Liver (tissue), 9 donors: Measurements from ENCODE around the gene SAMD14. TPM values are rescaled to one million over a fixed set of nuclear protein-coding genes. Genes with fewer than 3 reads are reported as not detected.

ENCODE experiments used
- DNase-seq: peaks from one replicate; pipeline ENCODE4 v3.0.0-alpha.2; 2017; ENCODE audit warnings: low spot score
- H3K27ac ChIP-seq, 2 donors: one replicate each; pipeline ENCODE4 v1.7.0; 2013; ENCODE audit warnings: inconsistent platforms in 2 of 2, low read length in 2 of 2, control low read depth in 1 of 2, low read depth in 1 of 2, mild to moderate bottlenecking in 1 of 2
- H3K27me3 ChIP-seq, 4 donors: one replicate each; pipeline versions ENCODE4 v1.6.1 to v1.7.0; 2013; ENCODE audit warnings: low read length in 3 of 4, inconsistent platforms in 1 of 4, mild to moderate bottlenecking in 1 of 4, moderate library complexity in 1 of 4; ENCODE audit not compliant: control insufficient read depth in 4 of 4, insufficient read depth in 4 of 4
- H3K36me3 ChIP-seq, 4 donors: one replicate each; pipeline versions ENCODE4 v1.6.1 to v1.7.0; 2013; ENCODE audit warnings: low read length in 3 of 4, mild to moderate bottlenecking in 3 of 4, low read depth in 1 of 4, moderate library complexity in 1 of 4; ENCODE audit not compliant: control insufficient read depth in 4 of 4, insufficient read depth in 3 of 4
- H3K4me1 ChIP-seq, 4 donors: one replicate each; pipeline versions ENCODE4 v1.6.1 to v1.7.0; 2013; ENCODE audit warnings: low read length in 3 of 4, mild to moderate bottlenecking in 3 of 4, moderate library complexity in 1 of 4; ENCODE audit not compliant: control insufficient read depth in 4 of 4, insufficient read depth in 4 of 4
- H3K4me3 ChIP-seq, 3 donors: one replicate each; pipeline versions ENCODE4 v1.6.1 to v1.7.0; 2013; ENCODE audit warnings: low read length in 3 of 3, control low read depth in 1 of 3, low read depth in 1 of 3, mild to moderate bottlenecking in 1 of 3
- H3K9ac ChIP-seq, 2 donors: one replicate each; pipeline ENCODE4 v1.7.0; 2013; ENCODE audit warnings: low read length in 2 of 2, mild to moderate bottlenecking in 2 of 2, moderate library complexity in 2 of 2, control low read depth in 1 of 2, low read depth in 1 of 2
- H3K9me3 ChIP-seq, 4 donors: one replicate each; pipeline versions ENCODE4 v1.6.1 to v1.7.0; 2013; ENCODE audit warnings: low read length in 3 of 4; ENCODE audit not compliant: control insufficient read depth in 4 of 4
- ATF3 ChIP-seq: IDR thresholded peaks from 2 replicates; pipeline ENCODE4 v1.6.1; 2016; ENCODE audit warnings: antibody characterized with exemption
- CTCF ChIP-seq: fragments of 150-350 bp; IDR thresholded peaks from 2 replicates; pipeline ENCODE4 v1.5.1; 2017; ENCODE audit warnings: improper control_type of control experiment, low read depth, low read length; ENCODE audit not compliant: missing input control
- EGR1 ChIP-seq, 2 donors: IDR thresholded peaks; 2 replicates each; pipeline ENCODE4 v1.6.1; 2016 to 2018; ENCODE audit warnings: antibody characterized with exemption in 2 of 2, low read depth in 2 of 2
- FOXA1 ChIP-seq: IDR thresholded peaks from 2 replicates; pipeline ENCODE4 v1.6.1; 2016; ENCODE audit warnings: antibody characterized with exemption
- FOXA2 ChIP-seq: IDR thresholded peaks from 2 replicates; pipeline ENCODE4 v1.6.1; 2016; ENCODE audit warnings: antibody characterized with exemption
- GABPA ChIP-seq, 2 donors: IDR thresholded peaks in 1 of 2; conservative IDR thresholded peaks in 1 of 2; 2 replicates each; pipeline ENCODE4 v1.6.1; 2016; ENCODE audit warnings: antibody characterized with exemption in 2 of 2, mild to moderate bottlenecking in 1 of 2, moderate library complexity in 1 of 2
- HNF4A ChIP-seq, 2 donors: conservative IDR thresholded peaks; 2 replicates each; pipeline ENCODE4 v1.6.1; 2016; ENCODE audit warnings: antibody characterized with exemption in 2 of 2, mild to moderate bottlenecking in 2 of 2
- HNF4G ChIP-seq: IDR thresholded peaks from 2 replicates; pipeline ENCODE4 v1.6.1; 2016; ENCODE audit warnings: antibody characterized with exemption
- JUND ChIP-seq, 2 donors: IDR thresholded peaks; 2 replicates each; pipeline ENCODE4 v1.6.1; 2016; ENCODE audit warnings: antibody characterized with exemption in 2 of 2
- SP1 ChIP-seq: IDR thresholded peaks from 2 replicates; pipeline ENCODE4 v1.6.1; 2018; ENCODE audit warnings: antibody characterized with exemption, mild to moderate bottlenecking
- YY1 ChIP-seq: IDR thresholded peaks from 2 replicates; pipeline ENCODE4 v1.6.1; 2016; ENCODE audit warnings: antibody characterized with exemption, mild to moderate bottlenecking
- WGBS: extraction: QIAGEN DNeasy Blood & Tissue Kit; methylation state at CpG from one replicate; pipeline ENCODE4 v1.1.7; 2013; 5-methylcytosine and 5-hydroxymethylcytosine counted together
- polyA plus RNA-seq, 2 donors: library from polyadenylated mRNA; stranded (reverse) in 1 of 2; unstranded in 1 of 2; fragments of 200-250 nt in 1 of 2; fragments of >200 nt in 1 of 2; fragmentation: Nextera tagmentation in 1 of 2; extraction: Ambion mirVana in 1 of 2; gene quantifications; one replicate each; pipeline versions ENCODE4 v1.2.1 to v1.2.3, GENCODE V29; 2013 to 2015
- total RNA-seq, 2 donors: library from RNA; depleted of rRNA; stranded (reverse); fragments of >200 nt; gene quantifications; one replicate each; pipeline ENCODE4 v1.2.3, GENCODE V29; 2014
- TF ChIP-seq, protein P1 (sequence below): IDR thresholded peaks from 2 replicates; pipeline ENCODE4 v1.6.1; 2016; ENCODE audit warnings: antibody characterized with exemption
- TF ChIP-seq, protein P2 (sequence below): IDR thresholded peaks from 2 replicates; pipeline ENCODE4 v1.6.1; 2016; ENCODE audit warnings: antibody characterized with exemption
- donor health status: healthy.
- donor health status: healthy.
- donor health status: healthy.
- donor health status: healthy.
- donor health status: healthy.

The SAMD14 gene
- total and polyA plus RNA-seq, 4 donors = 0.50 to 0.84 (median 0.67) TPM; not detected in 1

DNA sequence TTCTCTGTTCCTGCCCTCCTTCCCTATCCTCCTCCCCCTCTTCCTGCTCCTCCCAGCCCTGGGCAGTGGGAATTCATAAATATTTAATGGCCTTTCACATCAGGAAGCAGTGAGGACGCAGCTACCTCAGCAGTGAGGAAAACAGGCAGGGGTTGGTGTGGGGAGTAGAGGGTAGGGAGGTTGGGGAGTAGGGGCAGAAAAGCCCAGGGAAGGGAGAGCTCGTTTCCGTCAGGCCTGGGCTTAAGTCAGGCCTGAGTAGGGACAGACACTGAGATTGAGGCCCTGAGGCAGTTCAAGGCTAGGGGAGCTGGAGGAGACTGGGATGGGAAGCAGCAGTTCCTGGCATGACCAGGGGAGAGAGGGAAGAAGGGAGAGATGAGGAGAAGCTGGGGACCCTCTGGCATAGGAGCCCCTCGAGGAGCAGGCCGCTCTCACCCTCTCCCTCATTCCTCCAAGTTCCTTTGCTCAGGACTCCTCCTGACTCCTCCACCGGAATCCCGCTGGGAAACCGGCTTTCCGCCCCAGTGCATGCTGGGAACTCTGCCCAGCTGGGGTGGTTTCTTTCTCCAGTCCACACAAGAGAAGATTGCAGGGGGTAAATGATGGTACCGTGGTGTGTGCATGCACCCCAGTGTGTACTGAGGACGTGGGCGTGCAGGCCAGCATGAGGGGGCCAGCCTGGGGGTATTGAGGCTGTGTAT lies 6.2 kb downstream of the SAMD14 start:
- H3K27ac ChIP-seq = no peak overlapping the region
- WGBS = 57% methylated on average over 12 of the region's 12 CpGs

DNA sequence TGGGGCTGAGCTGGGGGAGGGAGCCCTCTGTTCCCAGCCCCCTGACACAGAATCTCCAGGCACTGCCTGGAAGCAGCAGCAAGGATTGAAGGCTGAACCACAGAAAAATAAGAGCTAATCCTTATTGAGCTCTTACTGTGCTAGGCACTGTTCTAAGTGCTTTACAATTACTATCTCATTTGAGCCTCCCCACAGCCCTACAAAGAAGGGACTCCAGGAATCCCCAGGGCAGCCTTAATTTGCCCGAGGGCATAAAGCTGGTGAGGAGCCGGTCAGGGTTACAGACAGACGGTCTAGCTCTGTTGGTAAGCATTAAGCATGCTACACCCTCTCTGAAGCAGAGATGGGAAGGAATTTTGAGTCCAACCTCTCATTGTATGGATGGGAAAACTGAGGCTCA lies 7.0 kb downstream of the SAMD14 start:
- Histone ChIP-seq H3K27me3 (peaks cover 0 to 4% (median 0%) of the 10 kb centered on the region in 4 donors), H3K9me3 (no peaks in the 10 kb centered on the region), H3K9ac (no peak overlapping the region), H3K36me3 (no peaks in the 10 kb centered on the region), H3K27ac (no peak overlapping the region), H3K4me1 (no peaks in the 10 kb centered on the region), H3K4me3 (no peak overlapping the region)
- TF ChIP-seq, protein P1, sequence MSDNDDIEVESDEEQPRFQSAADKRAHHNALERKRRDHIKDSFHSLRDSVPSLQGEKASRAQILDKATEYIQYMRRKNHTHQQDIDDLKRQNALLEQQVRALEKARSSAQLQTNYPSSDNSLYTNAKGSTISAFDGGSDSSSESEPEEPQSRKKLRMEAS = no peak
- no peak for TF ChIP-seq ATF3
- TF ChIP-seq EGR1 (IDR thresholded peaks at IDR 0.05; ENCODE audit: low read depth in 2 of 2) = no peak
- DNase-seq = no peak
- WGBS = 88% methylated on average over 3 of the region's 3 CpGs

More for the DNA sequence above, 6.2 kb downstream of the SAMD14 start:
- Histone ChIP-seq H3K4me1 (no peaks in the 10 kb centered on the region), H3K4me3 (no peak overlapping the region), H3K9ac (no peak overlapping the region), H3K9me3 (no peaks in the 10 kb centered on the region), H3K27me3 (peaks cover 0 to 6% (median 0%) of the 10 kb centered on the region in 4 donors), H3K36me3 (no peaks in the 10 kb centered on the region)
- no peak for TF ChIP-seq GABPA (IDR thresholded peaks at IDR 0.05 in 1 of 2, conservative IDR thresholded peaks at IDR 0.05 in 1 of 2)
- TF ChIP-seq, protein P1 = no peak
- no peak for TF ChIP-seq FOXA1
- TF ChIP-seq, protein P2, sequence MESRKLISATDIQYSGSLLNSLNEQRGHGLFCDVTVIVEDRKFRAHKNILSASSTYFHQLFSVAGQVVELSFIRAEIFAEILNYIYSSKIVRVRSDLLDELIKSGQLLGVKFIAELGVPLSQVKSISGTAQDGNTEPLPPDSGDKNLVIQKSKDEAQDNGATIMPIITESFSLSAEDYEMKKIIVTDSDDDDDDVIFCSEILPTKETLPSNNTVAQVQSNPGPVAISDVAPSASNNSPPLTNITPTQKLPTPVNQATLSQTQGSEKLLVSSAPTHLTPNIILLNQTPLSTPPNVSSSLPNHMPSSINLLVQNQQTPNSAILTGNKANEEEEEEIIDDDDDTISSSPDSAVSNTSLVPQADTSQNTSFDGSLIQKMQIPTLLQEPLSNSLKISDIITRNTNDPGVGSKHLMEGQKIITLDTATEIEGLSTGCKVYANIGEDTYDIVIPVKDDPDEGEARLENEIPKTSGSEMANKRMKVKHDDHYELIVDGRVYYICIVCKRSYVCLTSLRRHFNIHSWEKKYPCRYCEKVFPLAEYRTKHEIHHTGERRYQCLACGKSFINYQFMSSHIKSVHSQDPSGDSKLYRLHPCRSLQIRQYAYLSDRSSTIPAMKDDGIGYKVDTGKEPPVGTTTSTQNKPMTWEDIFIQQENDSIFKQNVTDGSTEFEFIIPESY = no peak
- no peak for TF ChIP-seq ATF3
- no peak for TF ChIP-seq HNF4A (conservative IDR thresholded peaks at IDR 0.05)
- TF ChIP-seq SP1 = no peak
- TF ChIP-seq FOXA2 = no peak
- no peak for DNase-seq

- H3K4me3 ChIP-seq = no peak overlapping the region
- H3K9ac ChIP-seq = no peak overlapping the region
- H3K9me3 ChIP-seq = no peaks in the 10 kb centered on the region
- H3K4me1 ChIP-seq = peaks cover 0 to 12% (median 9%) of the 10 kb centered on the region in 4 donors
- H3K27ac ChIP-seq = no peak overlapping the region
- no peak for DNase-seq
- no peaks in the 10 kb centered on the region for H3K36me3 ChIP-seq
- TF ChIP-seq JUND (IDR thresholded peaks at IDR 0.05) (no peak), CTCF (no peak), FOXA1 (no peak), HNF4G (no peak), YY1 (no peak), HNF4A (conservative IDR thresholded peaks at IDR 0.05) (no peak)
- TF ChIP-seq, protein P1 = no peak
- WGBS = 93% methylated on average over 7 of the region's 7 CpGs
- H3K27me3 ChIP-seq = no peaks in the 10 kb centered on the region
These were observed 9.3 kb downstream of the SAMD14 start for GRCh38 chr17:50120475-50121253.
